Activated CD4-positive, CD25-positive, alpha-beta regulatory T cell treated with anti-CD3 and anti-CD28 coated beads, Interleukin-2, amount 50 U/mL, for 24 hours (primary cell): ENCODE measurements around the gene ENTPD2.

Experiments
- ATAC-seq, 2 donors: fragments of 150-1000 bp; cut with Tn5 transposase; one replicate each; pipeline ENCODE4 v1.10.0; 2021; ENCODE audit warnings: mild to moderate bottlenecking in 1 of 2, moderate library complexity in 1 of 2

Gene ENTPD2

GRCh38 chr9:137028263-137029057 is 25.4 kb downstream of the ENTPD2 start:
- ATAC-seq = peak; percentile 42 to 62

- no peak for ATAC-seq
Measured at GRCh38 chr9:137027369-137028262, 26.2 kb downstream of the ENTPD2 start, which contains the start of gene ABCA2. ABCA2 (minus strand) TSS chr9:137028237; CDS start chr9:137028140, 97 bp downstream.

- no peak for ATAC-seq
Measured at GRCh38 chr9:137026828-137027227, 27.0 kb downstream of the ENTPD2 start.

- no peak for ATAC-seq
Measured at GRCh38 chr9:137026384-137026783, 27.5 kb downstream of the ENTPD2 start.

- no peak for ATAC-seq
Measured at GRCh38 chr9:137025517-137025966, 28.3 kb downstream of the ENTPD2 start.

GRCh38 chr9:137023583-137023991 is 30.3 kb downstream of the ENTPD2 start:
- no peak for ATAC-seq

- ATAC-seq = no peak
Measured at GRCh38 chr9:137023157-137023556, 30.7 kb downstream of the ENTPD2 start.

- ATAC-seq = no peak
Measured at GRCh38 chr9:137022662-137023008, 31.2 kb downstream of the ENTPD2 start.

- peak; percentile 76 to 89 for ATAC-seq
Measured at GRCh38 chr9:137021979-137022661, 31.7 kb downstream of the ENTPD2 start.

GRCh38 chr9:137021568-137021978 is 32.3 kb downstream of the ENTPD2 start:
- no peak for ATAC-seq

GRCh38 chr9:137020771-137021567 is 32.9 kb downstream of the ENTPD2 start:
- ATAC-seq = no peak

GRCh38 chr9:137019891-137020683 is 33.8 kb downstream of the ENTPD2 start:
- no peak for ATAC-seq

GRCh38 chr9:137018761-137019559 is 34.9 kb downstream of the ENTPD2 start:
- no peak for ATAC-seq

GRCh38 chr9:137017791-137018497 is 35.9 kb downstream of the ENTPD2 start:
- ATAC-seq = no peak

GRCh38 chr9:137017071-137017470 is 36.8 kb downstream of the ENTPD2 start:
- no peak for ATAC-seq

- no peak for ATAC-seq
Measured at GRCh38 chr9:137016436-137016835, 37.4 kb downstream of the ENTPD2 start.

GRCh38 chr9:137015976-137016375 is 37.9 kb downstream of the ENTPD2 start:
- no peak for ATAC-seq

GRCh38 chr9:137015540-137015930 is 38.3 kb downstream of the ENTPD2 start:
- no peak for ATAC-seq

- ATAC-seq = no peak
Measured at GRCh38 chr9:137014776-137015539, 38.9 kb downstream of the ENTPD2 start.
